GM11168 (cell line): ENCODE results near the gene KCNK17.

ENCODE experiments used
- in situ Hi-C: fragments of 300-500 bp; cut with MboI; formaldehyde crosslinking; loops from one replicate; pipeline ENCODE4 v1.12.0; 2022; ENCODE audit warnings: low sequenced_read_pairs; ENCODE audit not compliant: unreplicated experiment

KCNK17 gene

GRCh38 chr6:39280247-39280731, 33.9 kb downstream of the KCNK17 start:
- in situ Hi-C loops: no loop called here

- in situ Hi-C loops: no loop called here
Measured at GRCh38 chr6:39279539-39279938, 34.7 kb downstream of the KCNK17 start.

- in situ Hi-C loops: no loop called here
Measured at GRCh38 chr6:39276379-39276995, 37.7 kb downstream of the KCNK17 start.

- in situ Hi-C loops: no loop called here
Measured at GRCh38 chr6:39274903-39275302, 39.3 kb downstream of the KCNK17 start.

GRCh38 chr6:39274471-39274870, 39.7 kb downstream of the KCNK17 start:
- in situ Hi-C loops: no loop called here

- in situ Hi-C loops: no loop called here
Measured at GRCh38 chr6:39273406-39273821, 40.8 kb downstream of the KCNK17 start.

GRCh38 chr6:39269961-39270360, 44.3 kb downstream of the KCNK17 start:
- in situ Hi-C loops: no loop called here

- in situ Hi-C loops: no loop called here
Measured at GRCh38 chr6:39268721-39269120, 45.5 kb downstream of the KCNK17 start.

GRCh38 chr6:39268171-39268570, 46.0 kb downstream of the KCNK17 start:
- in situ Hi-C loops: no loop called here

GRCh38 chr6:39266782-39267355, 47.4 kb downstream of the KCNK17 start:
- in situ Hi-C loops: no loop called here

GRCh38 chr6:39266375-39266774, 47.8 kb downstream of the KCNK17 start:
- in situ Hi-C loops: no loop called here

GRCh38 chr6:39263303-39264037, 50.7 kb downstream of the KCNK17 start:
- in situ Hi-C loops: no loop called here

GRCh38 chr6:39261751-39262150, 52.5 kb downstream of the KCNK17 start:
- in situ Hi-C loops: no loop called here

- in situ Hi-C loops: no loop called here
Measured at GRCh38 chr6:39260953-39261352, 53.3 kb downstream of the KCNK17 start.

- in situ Hi-C loops: no loop called here
Measured at GRCh38 chr6:39260456-39260855, 53.8 kb downstream of the KCNK17 start.

GRCh38 chr6:39256294-39256940, 57.8 kb downstream of the KCNK17 start:
- in situ Hi-C loops: no loop called here

- in situ Hi-C loops: no loop called here
Measured at GRCh38 chr6:39254999-39255535, 59.2 kb downstream of the KCNK17 start.

GRCh38 chr6:39251406-39251805, 62.8 kb downstream of the KCNK17 start:
- in situ Hi-C loops: no loop called here

GRCh38 chr6:39250507-39250906, 63.7 kb downstream of the KCNK17 start:
- in situ Hi-C loops: no loop called here

- in situ Hi-C loops: no loop called here
Measured at GRCh38 chr6:39249278-39249677, 64.9 kb downstream of the KCNK17 start.
